ENCODE measurements around the gene ZNF835.

Gene ZNF835

DNA sequence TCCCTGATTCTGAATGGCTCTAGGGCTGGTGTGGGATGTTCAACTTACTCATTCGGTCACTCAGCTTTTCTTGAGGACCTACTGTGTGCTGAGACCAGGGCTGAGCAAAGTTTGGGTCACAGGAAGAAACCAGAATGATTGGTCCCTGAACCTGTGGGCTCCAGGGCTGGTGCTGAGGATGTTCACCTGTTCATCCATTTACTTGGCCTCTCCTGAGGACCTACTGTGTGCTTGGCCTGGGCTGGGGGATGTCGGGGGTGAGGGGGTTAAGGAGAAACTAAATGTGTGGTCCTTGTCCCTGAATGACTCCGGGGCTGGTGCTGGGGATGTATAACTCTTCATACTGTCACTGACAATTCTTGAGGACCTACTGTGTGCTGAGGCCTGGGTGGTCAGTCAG is 10.3 kb downstream of the ZNF835 start:
- no peak for DNase-seq

DNA sequence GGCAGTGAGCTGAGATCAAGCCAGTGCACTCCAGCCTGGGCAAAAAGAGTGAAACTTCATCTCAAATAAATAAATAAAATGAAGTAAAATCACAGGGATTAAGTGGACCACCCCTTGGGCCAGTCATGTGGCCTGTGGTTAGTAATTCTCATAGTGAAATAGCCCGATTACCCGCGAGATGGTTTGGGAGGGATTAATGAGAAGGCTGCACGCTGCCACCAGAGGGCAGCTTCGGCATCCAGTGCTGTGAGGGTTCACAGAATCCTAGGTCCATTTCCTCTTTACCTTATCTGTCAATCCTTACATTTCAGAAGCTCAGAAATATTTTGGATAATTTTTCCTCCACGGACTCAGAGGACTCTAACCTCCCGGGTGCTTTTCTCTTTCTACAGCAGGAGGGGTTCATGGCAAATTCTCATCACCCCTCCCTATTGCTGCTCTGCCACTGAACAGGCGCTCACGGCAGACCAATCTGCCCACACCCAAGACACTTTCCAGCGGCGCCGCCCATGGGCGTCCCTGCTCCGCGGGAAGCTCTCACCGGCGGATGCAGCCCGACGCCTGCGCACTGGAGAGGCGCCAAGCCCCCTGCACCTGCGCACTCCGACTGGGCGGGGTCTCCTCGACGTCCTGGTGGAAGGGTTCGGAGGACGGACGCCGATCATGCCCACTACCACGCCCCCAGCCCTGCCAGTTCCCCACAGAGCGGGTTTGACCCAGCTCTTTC is 11.0 kb downstream of the ZNF835 start:
- peak; percentile 29 for DNase-seq

DNA sequence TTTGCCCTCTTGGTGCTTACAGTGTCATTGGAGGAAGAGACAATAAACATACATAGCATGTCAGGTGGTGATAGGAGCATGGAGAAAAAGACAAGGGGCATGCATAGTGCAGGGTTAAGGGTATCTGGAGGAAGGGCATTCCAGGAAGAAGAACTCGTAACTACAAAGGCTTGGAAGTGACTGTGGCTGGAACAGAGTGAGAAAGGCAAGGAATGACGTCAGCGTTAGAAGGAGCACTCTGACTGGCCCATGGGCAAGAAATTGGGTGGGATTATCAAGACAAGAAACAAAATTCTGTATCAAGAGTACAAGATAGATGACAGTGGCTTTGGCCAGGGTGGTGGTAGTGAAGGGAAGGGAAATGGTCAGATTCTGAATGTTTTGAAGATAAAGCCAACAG is 17.4 kb downstream of the ZNF835 start:
- DNase-seq: no peak

DNA sequence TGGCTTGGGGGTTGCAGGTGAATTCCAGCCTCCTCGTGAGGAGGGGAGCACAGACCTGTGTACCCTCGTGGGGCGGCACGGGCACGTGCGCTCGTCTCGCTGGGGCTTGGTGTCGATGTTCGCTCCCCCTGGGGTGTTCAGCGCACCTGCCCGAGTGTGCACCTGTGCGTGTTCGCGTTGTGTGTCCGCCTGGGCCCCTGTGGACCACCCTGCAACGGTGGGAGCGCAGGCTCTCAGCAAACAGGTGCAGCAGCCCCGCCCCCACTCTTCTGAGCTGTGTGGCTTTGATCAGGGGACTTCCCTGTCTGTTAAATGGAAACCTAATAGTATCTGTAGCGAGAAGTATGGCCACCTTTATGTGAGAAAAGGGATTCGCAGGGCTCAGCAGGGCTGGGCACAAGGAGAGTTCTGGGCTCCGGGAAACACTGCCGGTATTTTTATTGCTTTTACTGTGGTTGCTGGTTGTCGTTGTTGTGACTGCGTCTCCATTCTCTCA is 28.0 kb downstream of the ZNF835 start:
- DNase-seq: no peak

DNA sequence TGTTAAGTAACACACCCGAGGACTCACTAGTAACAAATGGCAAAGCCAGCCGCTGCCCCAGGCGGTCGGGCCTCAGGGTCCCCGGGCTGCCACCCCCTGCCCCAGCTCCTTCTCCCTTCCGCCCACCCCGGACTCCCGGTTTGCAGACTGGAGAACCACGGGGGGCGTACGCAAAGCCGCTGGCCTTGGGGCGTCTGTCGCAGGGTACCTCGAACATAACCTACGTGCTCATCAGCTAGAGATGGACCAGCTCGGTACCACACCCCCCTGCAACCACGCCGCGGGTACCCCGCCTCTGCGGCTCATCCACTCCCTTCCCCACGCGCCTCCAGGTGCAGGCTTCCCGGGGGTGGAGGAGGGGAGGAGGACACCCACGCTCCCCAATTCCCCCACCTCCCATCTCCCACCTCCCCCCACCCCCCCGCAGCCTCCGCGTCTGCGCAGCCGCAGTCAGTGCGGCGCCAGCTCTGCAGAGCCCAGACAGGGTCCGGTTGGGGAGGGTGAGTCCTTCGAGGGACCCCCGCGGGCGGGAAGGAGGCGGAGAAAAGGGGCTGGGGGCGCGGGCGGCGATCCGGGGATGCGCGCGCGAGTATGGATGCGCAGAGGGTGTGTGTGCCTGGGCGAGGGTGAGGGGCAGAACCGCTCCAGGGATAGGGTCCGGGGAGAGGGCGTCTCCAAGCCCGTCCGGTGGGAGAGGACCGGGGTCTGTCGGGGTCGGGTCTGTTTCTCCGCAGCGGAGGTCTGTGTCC is 28.7 kb downstream of the ZNF835 start, which contains the start of gene SMIM17:
SMIM17 (plus strand) TSS at position 449 of the 749 bp plus-strand sequence. CDS start 2,509 bp downstream, outside the sequence.
- DNase-seq: no peak

DNA sequence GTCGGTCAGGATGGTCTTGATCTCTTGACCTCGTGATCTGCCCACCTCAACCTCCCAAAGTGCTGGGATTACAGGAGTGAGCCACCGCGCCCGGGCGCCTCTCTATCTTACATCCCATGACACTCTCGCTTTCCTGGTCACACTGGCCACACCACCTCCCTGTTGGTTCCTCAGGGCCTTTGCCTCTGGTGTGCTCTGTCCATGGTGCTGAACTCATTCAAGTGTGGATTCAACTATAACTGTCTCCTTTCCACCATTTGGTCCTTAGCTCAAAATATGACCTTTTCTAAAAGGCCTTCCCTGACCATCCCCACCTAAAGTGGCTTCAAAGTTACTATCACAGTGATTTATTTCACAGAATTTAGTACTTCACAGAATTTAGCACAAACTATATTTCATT is 32.3 kb downstream of the ZNF835 start:
- DNase-seq: peak; percentile 65

DNA sequence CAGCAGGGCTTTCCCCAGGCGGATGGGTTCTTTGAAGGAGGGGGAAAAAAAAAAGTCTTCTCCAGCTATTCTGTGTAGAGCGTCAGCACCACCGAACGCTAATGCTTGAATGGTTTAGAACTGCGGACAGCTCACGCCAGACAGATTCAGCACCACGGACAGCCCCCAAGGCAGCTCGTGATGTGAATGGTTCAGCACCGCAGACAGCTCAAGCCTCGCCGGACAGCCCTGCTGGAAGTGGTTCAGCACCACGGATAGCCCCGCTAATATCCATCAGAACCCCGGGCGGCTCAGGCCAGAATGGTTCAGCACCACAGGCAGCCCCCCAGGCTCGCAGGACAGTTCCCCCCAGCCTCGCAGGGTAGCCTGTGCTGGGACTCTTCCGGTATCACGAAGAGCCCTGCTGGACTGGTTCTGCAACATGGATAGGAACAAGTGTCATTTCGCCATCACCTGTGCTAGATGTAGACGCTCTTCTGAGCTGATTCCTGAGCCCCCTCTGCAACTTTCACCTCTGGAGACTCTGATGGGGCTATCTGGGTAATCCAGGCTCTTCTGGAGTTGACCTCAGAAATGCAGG is 33.5 kb downstream of the ZNF835 start:
- peak; percentile 91 for DNase-seq

DNA sequence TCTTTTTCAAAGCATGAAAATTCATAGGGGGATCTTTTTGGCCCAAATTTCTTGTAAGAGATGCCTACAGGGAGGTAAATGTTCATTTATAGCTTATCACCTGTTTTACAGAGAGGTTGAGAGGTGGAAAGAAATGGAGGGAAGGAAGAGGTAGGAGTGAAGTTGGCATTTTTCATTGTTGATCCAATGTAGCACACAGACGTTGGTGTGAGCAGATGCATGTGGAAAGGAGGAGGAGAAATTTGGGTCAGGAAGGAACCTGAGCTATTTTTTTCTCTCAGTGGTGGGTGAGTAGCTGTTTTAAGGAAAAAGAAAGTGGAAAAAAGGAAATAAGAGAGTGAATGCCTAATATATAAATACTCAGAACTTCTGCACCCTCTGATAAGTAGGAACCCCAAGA is 38.5 kb downstream of the ZNF835 start:
- no peak for DNase-seq

DNA sequence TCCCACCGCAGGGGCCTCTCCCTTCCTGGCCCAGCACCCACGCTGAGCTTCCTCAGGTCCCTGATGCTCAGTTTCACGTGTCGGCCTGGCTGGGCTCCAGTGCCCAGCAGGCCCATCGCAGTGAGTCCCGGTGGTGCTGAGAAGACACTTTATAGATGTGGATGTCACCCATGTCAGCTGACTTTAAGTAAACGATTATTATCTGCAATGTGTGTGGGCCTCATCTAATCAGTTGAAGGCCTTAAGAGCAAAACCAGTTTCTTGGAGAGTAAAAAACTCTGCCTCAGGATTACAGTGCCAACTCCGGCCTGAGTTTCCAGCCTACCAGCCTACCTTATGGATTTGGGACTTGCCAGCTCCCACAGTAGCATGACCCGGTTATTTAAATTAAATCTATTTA is 45.8 kb downstream of the ZNF835 start:
- DNase-seq: no peak

DNA sequence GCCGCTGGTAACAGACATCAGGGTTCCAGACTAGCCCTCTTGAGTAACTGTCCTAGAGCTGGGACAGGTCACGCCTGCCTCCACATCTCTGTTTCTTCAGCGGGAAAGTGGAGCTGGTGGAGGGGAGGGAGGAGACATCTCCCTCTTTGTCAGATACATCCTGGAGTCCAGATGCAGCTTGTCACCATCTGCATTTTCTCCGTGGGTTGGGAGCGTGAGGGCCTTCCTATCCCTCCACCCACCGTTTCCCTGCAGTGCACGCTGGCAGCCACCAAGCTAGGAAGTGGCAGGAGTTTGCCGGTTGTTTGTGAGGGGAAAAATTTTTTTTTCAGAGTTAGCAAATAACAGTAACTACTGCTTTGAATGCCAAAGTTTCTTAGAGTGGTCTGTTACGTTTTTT is 48.6 kb downstream of the ZNF835 start:
- no peak for DNase-seq

DNA sequence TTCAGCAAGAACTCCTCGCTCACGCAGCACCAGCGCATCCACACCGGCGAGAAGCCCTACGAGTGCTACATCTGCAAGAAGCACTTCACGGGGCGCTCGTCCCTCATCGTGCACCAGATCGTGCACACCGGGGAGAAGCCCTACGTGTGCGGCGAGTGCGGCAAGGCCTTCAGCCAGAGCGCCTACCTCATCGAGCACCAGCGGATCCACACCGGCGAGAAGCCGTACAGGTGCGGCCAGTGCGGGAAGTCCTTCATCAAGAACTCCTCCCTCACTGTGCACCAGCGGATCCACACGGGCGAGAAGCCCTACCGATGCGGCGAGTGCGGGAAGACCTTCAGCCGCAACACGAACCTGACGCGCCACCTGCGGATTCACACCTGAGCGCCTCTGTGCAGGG is 49.2 kb downstream of the ZNF835 start:
- DNase-seq: no peak

DNA sequence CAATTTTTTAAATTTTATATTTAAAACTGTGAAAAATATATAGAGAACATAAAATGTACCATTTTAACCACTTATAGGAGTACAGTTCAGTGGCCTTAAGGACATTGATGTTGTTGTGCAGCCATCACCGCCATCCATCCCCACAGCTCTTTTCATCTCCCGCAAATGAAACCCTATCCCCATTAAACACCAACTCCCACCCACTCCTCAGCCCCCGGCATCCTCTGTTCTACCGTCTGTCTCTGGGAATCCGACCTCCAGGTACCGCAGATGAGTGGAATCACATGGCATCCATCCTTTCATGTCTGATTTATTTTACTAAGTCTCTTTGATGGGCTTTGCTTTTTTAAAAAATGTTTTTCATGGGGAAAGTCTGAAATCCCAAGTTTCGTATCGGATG is 52.4 kb downstream of the ZNF835 start:
- DNase-seq: no peak

DNA sequence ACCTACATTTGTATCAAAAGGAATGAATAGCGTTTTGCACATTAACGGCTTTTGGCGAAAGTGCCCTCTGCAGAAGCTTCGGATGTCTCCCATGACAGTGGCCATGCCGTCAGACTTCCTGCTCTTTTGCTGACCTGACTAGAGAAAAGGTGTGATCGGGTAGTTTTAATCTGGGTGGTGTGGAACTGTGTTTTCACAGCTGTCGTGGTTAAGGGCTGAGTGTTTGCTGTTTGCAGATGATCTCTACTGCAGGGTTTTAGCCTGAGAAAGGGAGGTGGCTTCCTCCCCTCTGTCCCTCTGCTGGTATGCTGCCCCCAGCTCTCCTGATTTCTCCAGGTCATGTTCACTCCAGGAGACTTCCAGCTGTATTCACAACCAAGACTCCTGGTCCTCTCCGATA is 54.0 kb downstream of the ZNF835 start:
- no peak for DNase-seq

DNA sequence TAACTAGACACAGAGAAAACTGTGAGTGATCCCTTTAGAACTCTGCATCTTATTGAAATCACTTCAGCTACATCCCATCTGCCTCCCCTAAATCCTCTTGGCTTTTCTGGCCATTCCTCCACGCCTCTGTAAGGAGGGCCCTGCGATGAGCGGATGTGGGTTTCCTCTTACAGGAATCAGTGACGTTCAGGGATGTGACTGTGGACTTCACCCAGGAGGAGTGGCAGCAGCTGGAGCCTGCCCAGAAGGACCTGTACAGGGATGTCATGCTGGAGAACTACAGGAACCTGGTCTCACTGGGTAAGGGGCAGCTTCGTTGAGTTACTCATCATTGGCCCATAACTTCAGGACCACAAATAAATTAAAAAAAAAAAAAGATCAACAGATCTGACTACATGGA is 57.9 kb downstream of the ZNF835 start:
- DNase-seq: no peak

DNA sequence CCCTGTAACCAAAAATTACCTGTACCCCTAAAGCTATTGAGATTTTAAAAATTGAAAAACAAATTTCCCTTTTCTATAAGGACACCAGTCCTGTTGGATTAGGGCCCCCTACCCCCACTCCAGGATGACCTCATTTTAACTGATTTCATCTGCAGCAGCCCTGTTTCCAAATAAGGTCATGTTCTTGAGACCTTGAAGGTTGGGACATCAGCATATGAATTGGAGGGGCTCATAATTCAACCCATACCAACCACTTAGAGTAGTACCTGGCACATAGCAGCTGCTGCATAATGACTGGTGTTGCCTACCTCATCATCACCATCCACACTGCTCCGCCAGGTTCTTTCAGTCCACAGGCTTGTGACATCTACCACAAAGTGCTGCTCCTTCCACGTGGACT is 58.8 kb downstream of the ZNF835 start:
- DNase-seq: no peak

All from RPMI8226 (cell line).